Immature natural killer cell (primary cell): ENCODE measurements around the gene USF3. TPM values are rescaled to one million over a fixed set of nuclear protein-coding genes. Genes with fewer than 3 reads are reported as not detected.
A peak's percentile ranks its signal among the peaks of the same experiment; 100 is the strongest.

Source experiments
- DNase-seq, 3 donors: peaks; one replicate each; pipeline ENCODE4 v3.0.0; 2022; ENCODE audit warnings: mixed read lengths in 1 of 3
- H3K27ac Mint-ChIP-seq, 6 donors: one replicate each; pipeline ENCODE4 v1.8.0; 2020; ENCODE audit warnings: mixed read lengths in 6 of 6, mild to moderate bottlenecking in 5 of 6, inconsistent platforms in 4 of 6, moderate library complexity in 3 of 6
- H3K27me3 Mint-ChIP-seq, 3 donors: one replicate each; pipeline ENCODE4 v1.8.0; 2020 to 2021; ENCODE audit warnings: low read depth in 3 of 3, mild to moderate bottlenecking in 3 of 3, mixed read lengths in 3 of 3, moderate library complexity in 3 of 3, inconsistent platforms in 1 of 3
- H3K36me3 Mint-ChIP-seq, 3 donors: one replicate each; pipeline ENCODE4 v1.8.0; 2020; ENCODE audit warnings: mixed read lengths in 3 of 3, inconsistent platforms in 2 of 3, mild to moderate bottlenecking in 2 of 3
- H3K4me1 Mint-ChIP-seq, 2 donors: one replicate each; pipeline ENCODE4 v1.8.0; 2020; ENCODE audit warnings: inconsistent platforms in 2 of 2, mild to moderate bottlenecking in 2 of 2, mixed read lengths in 2 of 2, moderate library complexity in 1 of 2
- H3K4me3 Mint-ChIP-seq, 5 donors: one replicate each; pipeline ENCODE4 v1.8.0; 2020; ENCODE audit warnings: mild to moderate bottlenecking in 5 of 5, mixed read lengths in 5 of 5, inconsistent platforms in 3 of 5, moderate library complexity in 3 of 5
- H3K9me3 Mint-ChIP-seq, 6 donors: one replicate each; pipeline ENCODE4 v1.8.0; 2020; ENCODE audit warnings: mild to moderate bottlenecking in 6 of 6, mixed read lengths in 6 of 6, inconsistent platforms in 4 of 6, moderate library complexity in 3 of 6
- polyA plus RNA-seq, 3 donors: library from polyadenylated mRNA; unstranded; fragments of 300-500 nt; fragmentation: Illumina TruSeq; gene quantifications; one replicate each; pipeline ENCODE4 v1.2.3, GENCODE V29; 2021

USF3 gene
- polyA plus RNA-seq: 1 to 10 TPM; 2.1 to 7.3 (median 2.6) TPM

GRCh38 chr3:113695786-113696645 lies at the start of gene USF3:
Gene USF3 (minus strand): TSS chr3:113696642. CDS start chr3:113674878, 21,764 bp downstream.
- Mint-ChIP-seq H3K27me3 (peaks cover 0 to 4% (median 4%) of the 10 kb centered on the region in 3 donors), H3K4me3 (peak within 1 kb of the TSS; percentile 97 to 100 (median 100)), H3K36me3 (peaks cover 0 to 2% (median 0%) of the 10 kb centered on the region in 3 donors), H3K9me3 (no peaks in the 10 kb centered on the region), H3K4me1 (peaks cover 28 to 33% of the 10 kb centered on the region in 2 donors), H3K27ac (peak within 1 kb of the TSS; percentile 95 to 100 (median 100))
- DNase-seq: peak; percentile 82 to 86 (median 85)

- no peaks in the 10 kb centered on the region for H3K36me3 Mint-ChIP-seq
- peak within 1 kb of the TSS; percentile 100 for H3K27ac Mint-ChIP-seq
- peaks cover 71 to 83% of the 10 kb centered on the region in 2 donors for H3K4me1 Mint-ChIP-seq
- peaks cover 19 to 27% (median 25%) of the 10 kb centered on the region in 3 donors for H3K27me3 Mint-ChIP-seq
- peak; percentile 90 to 94 (median 93) for DNase-seq
- peak within 1 kb of the TSS; percentile 93 to 100 (median 98) for H3K4me3 Mint-ChIP-seq
- H3K9me3 Mint-ChIP-seq: no peaks in the 10 kb centered on the region
These were observed 49.5 kb upstream of the USF3 start, which contains the start of gene NAA50 for GRCh38 chr3:113745756-113746547. Gene NAA50 (minus strand): TSS chr3:113746249. CDS start chr3:113745949, 300 bp downstream.

GRCh38 chr3:113744941-113745755 lies 48.7 kb upstream of the USF3 start:
- peak overlapping the region; percentile 100 for H3K27ac Mint-ChIP-seq
- peaks cover 76 to 91% of the 10 kb centered on the region in 2 donors for H3K4me1 Mint-ChIP-seq
- peak; percentile 79 to 83 (median 81) for DNase-seq
- peak overlapping the region; percentile 93 to 100 (median 98) for H3K4me3 Mint-ChIP-seq
- peaks cover 19 to 27% (median 25%) of the 10 kb centered on the region in 3 donors for H3K27me3 Mint-ChIP-seq
- no peaks in the 10 kb centered on the region for H3K36me3 Mint-ChIP-seq
- H3K9me3 Mint-ChIP-seq: no peaks in the 10 kb centered on the region

GRCh38 chr3:113743006-113743630 lies 46.7 kb upstream of the USF3 start:
- DNase-seq: peak in 2 of 3 donors; percentile 17 to 43
- H3K36me3 Mint-ChIP-seq: no peaks in the 10 kb centered on the region
- peaks cover 19 to 29% (median 25%) of the 10 kb centered on the region in 3 donors for H3K27me3 Mint-ChIP-seq
- peaks cover 74 to 92% of the 10 kb centered on the region in 2 donors for H3K4me1 Mint-ChIP-seq
- peaks cover 0 to 2% (median 0%) of the 10 kb centered on the region in 6 donors for H3K9me3 Mint-ChIP-seq
- peak overlapping the region; percentile 41 to 98 (median 93) for H3K4me3 Mint-ChIP-seq
- H3K27ac Mint-ChIP-seq: peak overlapping the region; percentile 100

- no peak for DNase-seq
- Mint-ChIP-seq H3K27ac (peak overlapping the region; percentile 100), H3K4me1 (peaks cover 65 to 91% of the 10 kb centered on the region in 2 donors), H3K27me3 (peaks cover 16 to 21% (median 19%) of the 10 kb centered on the region in 3 donors), H3K9me3 (peaks cover 0 to 2% (median 0%) of the 10 kb centered on the region in 6 donors), H3K36me3 (no peaks in the 10 kb centered on the region), H3K4me3 (peak overlapping the region; percentile 43 to 98 (median 74))
These were observed 45.2 kb upstream of the USF3 start for GRCh38 chr3:113741620-113742019.

GRCh38 chr3:113741086-113741485 lies 44.6 kb upstream of the USF3 start:
- H3K27me3 Mint-ChIP-seq: peaks cover 10 to 16% (median 14%) of the 10 kb centered on the region in 3 donors
- H3K4me1 Mint-ChIP-seq: peaks cover 64 to 93% of the 10 kb centered on the region in 2 donors
- peaks cover 0 to 2% (median 0%) of the 10 kb centered on the region in 6 donors for H3K9me3 Mint-ChIP-seq
- H3K27ac Mint-ChIP-seq: peak overlapping the region; percentile 93 to 100 (median 100)
- DNase-seq: peak in 1 of 3 donors; percentile 12
- H3K36me3 Mint-ChIP-seq: no peaks in the 10 kb centered on the region
- peak overlapping the region; percentile 18 to 98 (median 43) for H3K4me3 Mint-ChIP-seq

GRCh38 chr3:113736548-113737089 lies 40.2 kb upstream of the USF3 start:
- DNase-seq: peak; percentile 66 to 75 (median 66)
- Mint-ChIP-seq H3K27me3 (peaks cover 0 to 2% (median 0%) of the 10 kb centered on the region in 3 donors), H3K36me3 (no peaks in the 10 kb centered on the region), H3K4me3 (no peak overlapping the region), H3K4me1 (peaks cover 31 to 73% of the 10 kb centered on the region in 2 donors), H3K9me3 (peaks cover 0 to 2% (median 0%) of the 10 kb centered on the region in 6 donors), H3K27ac (peak overlapping the region; percentile 78 to 91 (median 89))

- no peak for DNase-seq
- Mint-ChIP-seq H3K4me3 (no peak overlapping the region), H3K36me3 (peaks cover 0 to 4% (median 3%) of the 10 kb centered on the region in 3 donors), H3K27ac (peak overlapping the region in 1 of 6 donors; percentile 34), H3K27me3 (no peaks in the 10 kb centered on the region), H3K4me1 (peaks cover 17 to 40% of the 10 kb centered on the region in 2 donors), H3K9me3 (no peaks in the 10 kb centered on the region)
These were observed 35.3 kb upstream of the USF3 start for GRCh38 chr3:113731694-113732093.

- Mint-ChIP-seq H3K27ac (peak overlapping the region in 4 of 6 donors; percentile 30 to 66 (median 48)), H3K4me1 (peaks cover 12 to 39% of the 10 kb centered on the region in 2 donors), H3K36me3 (peaks cover 0 to 4% (median 3%) of the 10 kb centered on the region in 3 donors), H3K27me3 (no peaks in the 10 kb centered on the region), H3K4me3 (no peak overlapping the region), H3K9me3 (no peaks in the 10 kb centered on the region)
- DNase-seq: no peak
These were observed 34.1 kb upstream of the USF3 start for GRCh38 chr3:113730550-113730949.

- DNase-seq: no peak
- Mint-ChIP-seq H3K9me3 (no peaks in the 10 kb centered on the region), H3K36me3 (peaks cover 0 to 4% (median 3%) of the 10 kb centered on the region in 3 donors), H3K4me3 (no peak overlapping the region), H3K27me3 (no peaks in the 10 kb centered on the region), H3K27ac (no peak overlapping the region), H3K4me1 (peaks cover 17 to 37% of the 10 kb centered on the region in 2 donors)
These were observed 32.2 kb upstream of the USF3 start for GRCh38 chr3:113728661-113729060.

- peaks cover 24 to 51% of the 10 kb centered on the region in 2 donors for H3K4me1 Mint-ChIP-seq
- DNase-seq: no peak
- no peaks in the 10 kb centered on the region for H3K27me3 Mint-ChIP-seq
- no peaks in the 10 kb centered on the region for H3K9me3 Mint-ChIP-seq
- H3K27ac Mint-ChIP-seq: peak overlapping the region; percentile 12 to 73 (median 53)
- peaks cover 7 to 15% (median 8%) of the 10 kb centered on the region in 3 donors for H3K36me3 Mint-ChIP-seq
- H3K4me3 Mint-ChIP-seq: no peak overlapping the region
These were observed 25.2 kb upstream of the USF3 start for GRCh38 chr3:113721636-113722035.

- Mint-ChIP-seq H3K36me3 (peaks cover 7 to 15% (median 8%) of the 10 kb centered on the region in 3 donors), H3K27me3 (no peaks in the 10 kb centered on the region), H3K4me3 (no peak overlapping the region), H3K4me1 (peaks cover 23 to 40% of the 10 kb centered on the region in 2 donors), H3K27ac (no peak overlapping the region), H3K9me3 (no peaks in the 10 kb centered on the region)
- no peak for DNase-seq
These were observed 23.3 kb upstream of the USF3 start for GRCh38 chr3:113719758-113720157.
